ENCODE results near the gene ADGB.

DNA sequence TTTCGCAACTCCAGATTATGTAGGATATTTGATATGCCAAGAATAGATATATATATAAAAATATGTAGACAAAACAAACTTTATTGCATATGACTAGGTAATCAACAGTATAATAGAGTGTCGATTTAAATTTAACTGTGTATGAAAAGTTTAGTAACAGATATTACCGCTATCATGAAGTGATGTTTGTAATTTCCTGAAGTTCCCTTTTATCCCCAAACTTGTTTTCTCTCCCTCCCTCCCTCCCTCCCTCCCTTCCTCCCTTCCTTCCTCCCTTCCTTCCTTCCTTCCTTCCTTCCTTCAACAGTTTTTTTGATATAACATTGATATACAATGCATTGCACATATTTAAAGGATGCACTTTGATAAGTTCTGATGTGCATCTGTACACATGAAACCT, 15.2 kb downstream of the ADGB start:
- TF ChIP-seq CTCF (IDR thresholded peaks at IDR 0.05) (no peak), ZFX (IDR thresholded peaks at IDR 0.05; ENCODE audit: borderline replicate concordance) (no peak)
